Hepatocyte (in vitro differentiated cells): ENCODE results near the gene CUBN.

Experiments used
- EZH2 ChIP-seq: fragments of 200-600 bp; sonication (generic); IDR thresholded peaks from 2 replicates; pipeline ENCODE4 v1.6.1; 2016; ENCODE audit warnings: antibody characterized with exemption, mild to moderate bottlenecking, borderline replicate concordance
- TF ChIP-seq, protein P1 (sequence below): fragments of 200-600 bp; sonication (generic); IDR thresholded peaks from 2 replicates; pipeline ENCODE4 v1.5.1; 2016; ENCODE audit warnings: antibody characterized with exemption, mild to moderate bottlenecking; ENCODE audit not compliant: poor library complexity

DNA sequence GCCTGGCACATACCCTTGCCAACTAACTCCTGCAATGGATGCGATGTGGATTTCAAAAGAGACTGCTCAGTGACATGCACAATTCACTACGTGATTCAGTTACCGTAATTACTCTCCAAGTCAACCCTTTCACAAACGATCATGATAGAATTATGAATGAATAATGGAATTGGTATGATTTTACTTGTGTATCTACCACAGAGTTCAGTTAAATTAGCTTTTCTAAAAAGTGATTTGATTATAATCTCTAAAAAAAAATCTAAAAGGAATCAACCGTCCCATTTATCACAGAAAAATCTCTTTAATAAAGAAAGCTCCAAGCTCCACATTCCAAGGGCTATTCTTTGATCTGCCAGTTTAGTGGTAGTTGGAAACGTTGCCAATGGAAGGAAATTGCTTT lies 282.0 kb downstream of the CUBN start:
- TF ChIP-seq, protein P1, sequence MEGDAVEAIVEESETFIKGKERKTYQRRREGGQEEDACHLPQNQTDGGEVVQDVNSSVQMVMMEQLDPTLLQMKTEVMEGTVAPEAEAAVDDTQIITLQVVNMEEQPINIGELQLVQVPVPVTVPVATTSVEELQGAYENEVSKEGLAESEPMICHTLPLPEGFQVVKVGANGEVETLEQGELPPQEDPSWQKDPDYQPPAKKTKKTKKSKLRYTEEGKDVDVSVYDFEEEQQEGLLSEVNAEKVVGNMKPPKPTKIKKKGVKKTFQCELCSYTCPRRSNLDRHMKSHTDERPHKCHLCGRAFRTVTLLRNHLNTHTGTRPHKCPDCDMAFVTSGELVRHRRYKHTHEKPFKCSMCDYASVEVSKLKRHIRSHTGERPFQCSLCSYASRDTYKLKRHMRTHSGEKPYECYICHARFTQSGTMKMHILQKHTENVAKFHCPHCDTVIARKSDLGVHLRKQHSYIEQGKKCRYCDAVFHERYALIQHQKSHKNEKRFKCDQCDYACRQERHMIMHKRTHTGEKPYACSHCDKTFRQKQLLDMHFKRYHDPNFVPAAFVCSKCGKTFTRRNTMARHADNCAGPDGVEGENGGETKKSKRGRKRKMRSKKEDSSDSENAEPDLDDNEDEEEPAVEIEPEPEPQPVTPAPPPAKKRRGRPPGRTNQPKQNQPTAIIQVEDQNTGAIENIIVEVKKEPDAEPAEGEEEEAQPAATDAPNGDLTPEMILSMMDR = no peak
- TF ChIP-seq EZH2 = no peak
